Amygdala (tissue), 56 donors: ENCODE data around the gene BTBD7.

Experiments
- DNase-seq, 56 donors: peaks; one replicate each; lab custom pipeline; 2025; lab: John Stamatoyannopoulos, UW

BTBD7 gene

DNA sequence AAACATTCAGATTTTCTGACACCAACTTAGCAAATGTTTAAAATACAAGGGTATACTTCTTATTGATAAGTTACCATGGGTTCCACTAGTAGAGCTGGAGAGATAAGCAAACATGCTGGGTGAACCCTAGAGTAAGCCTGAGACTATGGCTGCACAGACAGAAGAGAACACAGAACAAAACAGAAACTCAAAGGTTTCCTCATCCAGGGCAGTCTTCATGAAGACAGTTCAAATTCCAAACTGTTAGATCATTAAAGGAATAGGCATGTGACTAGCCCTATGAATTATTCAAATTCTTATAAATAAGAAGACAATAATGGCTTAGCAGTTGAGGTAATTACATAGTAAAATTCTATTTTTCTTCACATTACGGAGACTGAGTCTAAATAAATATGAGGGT, 28.1 kb downstream of the BTBD7 start:
- no peak for DNase-seq

DNA sequence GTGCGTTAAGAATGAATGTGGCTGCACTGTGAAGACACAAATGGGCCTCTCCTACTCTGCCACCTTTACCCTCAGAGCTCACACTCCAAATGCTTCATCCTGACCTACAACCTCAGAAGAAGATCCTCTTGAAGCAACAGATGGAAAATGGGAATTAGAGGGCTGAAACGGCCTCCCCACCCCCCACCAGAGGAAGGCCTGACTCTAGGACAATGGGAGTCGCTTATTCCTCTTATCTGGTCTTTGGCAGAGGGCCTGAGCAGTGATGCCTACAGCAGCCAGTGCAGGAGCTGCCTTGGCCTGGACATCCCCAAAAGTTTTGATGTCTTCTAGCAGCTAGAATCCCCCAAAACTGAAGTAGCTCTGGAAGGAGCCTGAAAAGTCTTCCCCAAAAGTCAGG, 29.2 kb downstream of the BTBD7 start:
- DNase-seq: peak in 14 of 56 donors; percentile 4 to 44 (median 20)

DNA sequence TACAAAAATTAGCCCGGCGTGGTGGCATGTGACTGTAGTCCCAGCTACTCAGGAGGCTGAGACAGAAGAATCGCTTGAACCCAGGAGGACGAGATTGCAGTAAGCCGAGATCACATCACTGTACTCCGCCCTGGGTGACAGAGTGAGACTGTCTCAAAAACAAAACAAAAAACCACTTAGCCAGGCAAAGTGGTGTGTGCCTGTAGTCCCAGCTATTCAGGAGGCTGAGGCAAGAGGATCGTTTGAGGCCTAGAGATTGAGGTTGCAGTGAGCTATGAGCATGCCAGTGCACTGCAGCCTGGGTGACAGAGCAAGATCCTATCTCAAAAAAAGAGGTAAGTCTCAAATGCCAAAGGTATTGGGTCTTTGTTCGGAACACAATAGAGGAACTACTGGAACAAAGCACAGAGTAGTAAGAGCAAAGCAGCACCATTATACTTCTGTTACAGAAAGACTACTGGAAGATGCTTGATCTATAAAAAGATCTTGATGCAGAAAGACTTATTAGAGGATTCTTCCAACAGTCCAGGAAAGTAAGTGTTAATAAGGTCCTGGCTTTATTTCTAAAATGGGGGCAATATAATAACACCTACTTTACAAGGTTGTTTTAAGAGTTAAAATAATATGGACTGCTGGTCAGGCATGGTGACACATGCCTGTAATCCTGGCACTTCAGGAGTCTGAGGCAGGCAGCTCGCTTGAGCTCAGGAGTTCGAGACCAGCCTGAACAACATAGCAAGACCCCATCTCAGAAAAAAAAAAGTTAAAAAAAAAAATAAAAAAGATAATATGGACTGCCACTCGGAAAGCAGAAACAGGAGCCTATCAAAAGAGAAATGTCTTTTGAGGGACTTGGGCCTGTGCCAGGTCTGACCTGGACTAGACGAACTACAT, 29.9 kb downstream of the BTBD7 start:
- peak in 1 of 56 donors; percentile 8 for DNase-seq

DNA sequence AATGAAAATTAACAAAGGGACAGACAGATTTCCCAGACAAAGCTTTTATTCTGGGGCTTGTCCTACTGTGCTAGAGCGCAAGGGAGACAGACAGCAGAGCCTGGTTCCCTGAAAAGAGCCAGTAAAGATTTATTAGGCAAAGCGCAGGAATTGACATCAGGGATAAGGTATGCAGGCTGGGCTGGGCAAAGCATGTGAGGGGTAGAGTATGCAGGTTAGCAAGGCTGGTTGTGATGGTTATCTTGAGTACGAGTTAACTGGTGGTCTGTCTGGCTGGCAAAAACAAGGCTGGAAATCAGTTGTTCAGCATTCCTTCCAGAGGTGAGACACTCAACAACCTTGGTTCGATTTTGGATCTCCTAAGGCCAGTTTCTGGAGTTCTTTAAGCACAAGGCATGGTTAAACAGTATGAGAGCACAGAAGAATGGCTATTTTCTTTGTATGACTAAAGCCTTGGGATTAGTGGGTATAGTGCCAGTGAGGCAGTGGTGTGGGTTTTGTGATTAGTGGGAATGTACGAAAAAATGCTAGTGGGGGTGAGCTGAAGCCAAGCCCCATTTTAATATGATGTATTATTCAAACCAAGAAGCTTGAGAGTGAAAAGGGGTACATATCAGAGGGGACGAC, 30.9 kb downstream of the BTBD7 start:
- no peak for DNase-seq

DNA sequence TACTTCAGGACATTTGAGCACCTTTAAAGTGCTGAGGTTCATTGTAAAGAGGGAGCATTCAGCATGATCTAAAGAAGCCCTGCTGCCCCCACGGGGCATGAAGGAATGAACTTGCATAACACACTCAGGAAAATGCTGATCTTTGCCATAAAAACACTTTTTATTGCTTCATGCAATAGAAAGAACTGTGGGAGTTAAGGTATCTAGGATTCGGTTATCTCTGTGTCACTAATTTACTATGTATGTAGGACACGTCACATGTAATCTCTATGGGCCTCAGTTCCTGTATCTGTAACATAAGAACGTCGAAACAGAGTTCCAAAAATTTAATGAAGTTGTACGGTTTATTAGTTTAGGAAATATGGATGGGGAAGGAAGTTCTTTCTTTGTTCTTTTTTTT, 33.0 kb downstream of the BTBD7 start:
- no peak for DNase-seq

DNA sequence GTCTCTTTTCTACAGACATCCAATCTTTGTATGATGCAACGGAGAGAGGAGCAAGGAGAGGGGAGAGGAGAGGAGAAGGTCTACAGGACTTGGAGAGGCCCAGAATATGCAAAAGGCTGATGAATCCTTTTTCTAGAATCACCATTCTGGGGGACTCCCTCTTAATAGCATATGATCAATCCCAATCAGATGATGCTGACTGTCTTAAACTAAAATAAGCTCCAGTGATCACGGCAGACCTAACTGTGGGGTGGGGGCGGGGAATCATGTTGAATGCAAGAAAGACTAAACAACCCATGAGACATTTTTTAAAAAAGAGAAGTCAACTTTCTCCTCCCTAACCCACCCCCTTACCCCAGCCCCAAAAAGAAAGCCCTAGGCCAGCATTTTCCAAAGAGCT, 33.4 kb downstream of the BTBD7 start:
- DNase-seq: no peak

DNA sequence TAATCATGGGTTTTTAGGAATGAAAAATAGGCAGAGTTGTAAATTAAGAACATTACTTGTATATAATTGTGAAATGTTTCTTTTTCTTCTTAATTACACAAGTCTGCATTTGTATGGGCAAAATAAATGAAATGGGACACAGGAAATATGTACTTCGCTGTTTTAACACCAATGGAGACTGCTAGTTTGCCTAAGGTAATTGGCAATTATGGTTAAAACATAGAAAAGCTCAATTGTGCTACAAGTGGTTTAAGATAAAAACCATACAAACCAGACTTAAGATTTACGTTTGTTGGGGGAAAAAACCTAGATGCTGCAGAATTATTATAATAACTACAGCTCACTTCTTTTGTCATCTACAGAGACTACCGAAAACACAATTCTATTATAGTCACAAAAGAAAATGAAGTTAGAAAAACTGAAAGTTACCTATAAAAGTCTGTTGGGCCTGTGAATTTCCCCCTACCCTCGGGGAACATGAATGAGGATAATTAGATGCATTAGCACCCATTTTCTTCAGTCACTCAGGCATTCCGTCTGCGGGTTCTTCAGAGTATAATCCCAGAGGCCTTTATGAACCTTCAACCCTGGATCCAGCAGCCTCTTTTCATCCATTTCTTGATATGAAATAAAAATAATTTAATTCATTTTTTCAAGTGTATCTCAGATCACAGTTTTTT, 37.2 kb downstream of the BTBD7 start:
- DNase-seq: no peak

DNA sequence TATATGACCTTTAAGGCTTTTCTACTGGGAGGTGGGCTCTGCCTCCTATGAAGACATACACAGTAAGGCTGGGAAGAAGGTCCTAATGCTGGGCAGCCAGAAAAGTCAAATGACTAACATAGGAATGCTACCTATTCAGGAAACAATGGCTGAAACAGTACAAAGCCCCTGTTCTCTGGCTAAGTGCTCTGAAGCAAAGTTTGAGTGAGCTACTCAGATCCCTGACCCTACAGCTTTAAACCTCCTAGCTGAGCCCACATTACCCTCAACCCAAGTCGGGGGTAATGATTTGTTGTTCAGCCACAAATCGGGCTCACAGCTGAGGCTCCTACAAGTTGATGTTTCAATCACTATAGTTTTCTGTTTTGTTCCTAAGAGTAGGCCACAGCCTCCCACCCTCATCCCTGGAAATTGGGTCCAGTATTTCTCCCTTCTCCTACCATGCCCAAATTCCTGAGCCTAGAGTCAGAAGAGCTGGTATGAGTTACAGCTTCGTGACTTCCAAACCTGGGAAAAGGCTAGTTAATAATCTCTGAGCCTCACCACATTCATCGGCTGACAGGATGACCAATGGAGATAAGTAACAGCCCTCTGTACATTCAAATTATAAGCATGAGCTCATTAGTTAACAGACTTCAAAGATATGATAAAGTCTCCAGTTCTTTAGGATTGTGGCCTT, 46.5 kb downstream of the BTBD7 start:
- no peak for DNase-seq

DNA sequence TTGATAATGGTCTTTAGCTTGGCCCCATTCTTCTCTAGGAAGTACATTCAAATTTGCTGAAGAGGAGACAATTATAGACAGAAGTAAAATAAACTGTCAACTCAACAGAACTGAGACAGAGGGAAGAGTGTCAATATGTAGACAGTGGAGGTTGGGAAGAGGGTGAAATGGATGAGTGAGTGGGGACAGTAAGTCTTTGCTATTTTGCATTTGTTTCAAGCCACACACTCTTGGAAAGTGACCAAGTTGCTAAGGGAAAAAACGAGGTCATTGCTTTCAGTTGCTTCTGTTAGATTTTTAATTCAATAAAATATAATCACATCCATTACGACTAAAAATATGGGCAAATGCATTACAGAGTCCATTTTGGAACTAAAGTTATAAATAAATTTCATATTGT, 47.8 kb downstream of the BTBD7 start:
- no peak for DNase-seq

DNA sequence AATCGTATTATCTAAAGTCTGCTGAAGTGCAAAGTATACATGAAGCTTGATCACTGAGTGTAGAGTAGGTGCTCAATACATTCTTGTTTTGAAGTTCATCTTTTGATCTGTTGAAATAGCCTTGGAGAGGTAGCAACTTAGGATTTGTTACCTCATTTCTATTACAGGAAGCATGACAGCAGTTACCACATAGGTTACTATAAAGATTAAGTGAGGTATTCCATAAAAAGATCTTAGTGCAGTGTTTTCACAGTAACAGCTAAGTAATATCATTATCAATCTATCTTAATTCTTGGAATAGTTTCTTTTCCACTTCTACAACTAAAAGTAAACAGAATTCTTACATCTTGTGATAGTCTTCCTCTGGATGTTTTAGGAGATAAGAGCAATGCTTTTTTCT, 50.9 kb downstream of the BTBD7 start:
- DNase-seq: no peak

DNA sequence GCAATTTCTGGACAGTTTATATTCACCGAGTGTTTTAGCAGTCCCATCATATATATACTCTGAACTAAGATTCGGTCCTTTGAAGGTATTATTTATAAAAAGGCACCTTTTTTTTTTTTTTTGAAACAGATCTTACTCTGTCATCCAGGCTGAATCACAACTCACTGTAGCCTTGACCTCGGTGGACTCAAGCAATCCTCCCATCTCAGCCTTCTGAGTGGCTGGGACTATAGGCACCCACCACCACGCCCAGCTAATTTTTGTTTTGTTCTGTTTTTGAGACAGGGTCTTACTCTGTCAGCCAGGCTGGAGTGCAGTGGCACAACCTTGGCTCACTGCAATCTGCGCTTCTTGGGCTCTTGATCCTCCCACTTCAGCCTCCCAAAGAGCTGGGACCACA, 52.1 kb downstream of the BTBD7 start:
- DNase-seq: no peak

DNA sequence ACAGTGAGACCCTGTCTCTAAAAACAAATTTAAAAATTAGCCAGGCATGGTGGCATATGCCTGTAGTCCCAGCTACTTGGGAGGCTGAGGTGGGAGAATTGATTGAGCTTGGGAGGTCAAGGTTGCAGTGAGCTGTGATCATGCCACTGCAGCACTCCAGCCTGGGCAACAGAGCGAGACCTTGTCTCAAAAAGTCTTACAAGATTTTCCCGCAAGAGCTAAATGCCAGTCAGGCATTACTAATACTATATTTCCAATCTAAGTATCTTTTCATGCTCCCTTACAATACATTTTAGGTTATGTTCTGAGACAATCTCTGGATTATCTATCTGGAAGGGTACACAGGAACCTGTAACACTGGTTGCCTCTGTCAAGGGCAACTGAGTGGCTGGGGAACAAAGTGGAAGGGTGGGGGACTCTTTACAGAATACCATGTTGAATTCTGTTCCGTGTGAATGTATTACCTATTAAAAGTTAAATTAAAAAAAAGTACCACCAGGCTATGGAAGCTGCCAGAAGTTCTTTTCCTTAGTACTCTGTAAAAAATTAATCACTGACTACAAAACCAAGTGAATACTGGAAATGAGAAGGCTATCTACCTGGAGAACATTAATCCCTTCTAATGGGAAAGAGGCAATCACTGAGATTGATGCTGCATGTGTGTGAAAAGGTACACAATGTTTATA, 56.7 kb downstream of the BTBD7 start:
- DNase-seq: no peak

DNA sequence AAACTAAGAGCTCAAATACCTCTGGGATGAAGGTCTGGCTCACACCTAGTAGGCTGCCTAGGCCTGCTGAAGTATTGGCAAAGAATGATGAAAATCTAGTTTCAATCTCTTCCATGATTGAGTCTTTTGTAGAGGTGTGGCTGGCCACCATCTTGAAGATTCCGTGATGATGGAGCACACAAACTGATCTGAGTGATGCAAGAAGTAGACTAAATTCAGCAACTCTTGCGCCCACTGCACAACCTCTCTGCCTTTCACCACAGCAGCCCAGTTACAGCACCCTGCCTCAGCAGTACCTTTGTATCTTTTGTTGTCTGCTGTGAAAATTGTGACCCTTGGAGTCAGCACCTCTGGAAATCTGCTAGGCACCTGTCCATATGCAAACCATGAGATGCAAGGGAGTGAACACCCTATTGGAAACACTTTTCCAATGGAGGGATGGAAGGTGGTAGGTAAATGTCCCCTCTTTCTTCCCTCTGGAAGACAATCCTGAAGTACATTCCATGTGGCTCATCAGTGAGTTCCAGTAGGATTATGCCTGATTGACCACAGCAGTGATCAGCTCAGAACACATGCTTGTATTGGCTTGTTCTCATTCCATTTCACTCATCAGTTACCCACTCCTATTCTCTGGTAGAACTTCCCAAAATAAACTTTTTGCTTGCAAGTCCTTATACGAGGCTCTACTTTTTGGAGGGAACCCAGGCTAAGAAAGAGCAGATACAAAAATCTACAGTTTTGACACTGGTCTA, 58.6 kb downstream of the BTBD7 start:
- DNase-seq: no peak

DNA sequence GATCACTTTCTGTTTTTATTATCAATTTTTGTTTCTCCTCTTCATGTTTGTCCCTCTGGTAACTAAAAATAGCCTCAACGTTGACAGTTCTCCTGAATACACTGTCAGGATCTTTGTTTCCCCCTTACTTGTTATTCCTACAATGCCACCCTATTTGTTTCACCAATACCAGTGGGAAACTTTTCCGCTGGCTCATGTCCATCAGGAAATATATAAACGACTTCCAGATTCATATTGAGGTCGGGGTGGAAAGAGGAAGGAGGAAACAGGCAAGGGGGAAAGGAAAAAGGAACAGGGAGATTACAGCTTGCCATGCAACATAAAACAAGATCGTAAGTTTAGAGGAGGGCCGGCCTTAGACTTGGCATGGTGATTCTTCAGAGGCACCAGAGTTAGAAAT, 61.7 kb downstream of the BTBD7 start:
- no peak for DNase-seq

DNA sequence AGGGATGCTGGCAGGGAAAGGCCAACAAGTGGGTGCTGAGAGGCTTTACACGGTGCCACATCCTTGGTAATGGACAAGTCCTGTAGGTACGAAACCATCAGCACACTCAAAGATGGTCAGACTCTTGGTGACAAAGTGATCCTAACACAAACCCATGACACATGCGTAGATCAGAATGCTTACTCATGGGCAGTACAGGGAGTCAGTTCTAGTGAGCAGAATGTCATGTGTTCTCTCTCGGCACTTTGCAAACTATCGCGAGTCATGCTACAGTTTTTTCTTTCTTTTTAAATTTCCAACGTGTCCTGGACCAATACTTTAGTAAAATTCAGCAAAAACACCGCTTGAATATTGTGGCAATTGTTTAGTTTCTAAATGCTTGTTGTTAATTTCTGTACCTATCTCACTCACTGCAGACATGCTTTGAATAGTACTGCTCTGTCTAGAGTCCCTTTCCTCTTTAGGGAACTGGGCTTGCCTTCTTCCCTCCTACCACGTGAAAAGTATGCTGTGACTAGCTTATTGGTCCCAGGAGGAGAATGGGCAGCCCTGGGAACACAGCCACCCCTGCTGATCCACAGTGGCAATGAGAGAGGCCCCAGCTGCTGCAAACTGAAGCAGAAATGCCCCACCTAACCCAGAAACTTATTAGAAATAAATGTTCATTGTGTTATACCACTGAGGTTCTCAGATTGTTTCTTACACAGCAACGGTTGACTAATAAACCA, 63.3 kb downstream of the BTBD7 start:
- DNase-seq: peak in 48 of 56 donors; percentile 4 to 85 (median 55)

DNA sequence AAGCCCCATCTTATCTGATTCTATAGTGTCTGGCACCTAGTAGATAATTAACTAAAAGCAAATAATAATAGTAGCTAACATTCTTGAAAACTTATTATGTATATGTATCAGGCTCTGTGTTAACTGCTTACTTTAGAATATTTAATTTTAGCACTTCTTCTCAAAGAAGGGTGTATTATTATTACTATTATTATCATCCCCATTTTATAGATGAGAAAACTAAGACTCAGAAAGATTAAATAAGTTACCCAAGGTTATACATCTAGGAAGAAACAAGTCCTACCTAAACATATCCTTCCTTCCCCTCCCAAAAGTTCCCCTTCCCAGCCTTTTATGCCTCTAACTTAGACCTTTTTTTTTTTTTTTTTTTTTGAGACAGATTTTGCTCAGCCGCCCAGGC, 64.4 kb downstream of the BTBD7 start:
- no peak for DNase-seq

DNA sequence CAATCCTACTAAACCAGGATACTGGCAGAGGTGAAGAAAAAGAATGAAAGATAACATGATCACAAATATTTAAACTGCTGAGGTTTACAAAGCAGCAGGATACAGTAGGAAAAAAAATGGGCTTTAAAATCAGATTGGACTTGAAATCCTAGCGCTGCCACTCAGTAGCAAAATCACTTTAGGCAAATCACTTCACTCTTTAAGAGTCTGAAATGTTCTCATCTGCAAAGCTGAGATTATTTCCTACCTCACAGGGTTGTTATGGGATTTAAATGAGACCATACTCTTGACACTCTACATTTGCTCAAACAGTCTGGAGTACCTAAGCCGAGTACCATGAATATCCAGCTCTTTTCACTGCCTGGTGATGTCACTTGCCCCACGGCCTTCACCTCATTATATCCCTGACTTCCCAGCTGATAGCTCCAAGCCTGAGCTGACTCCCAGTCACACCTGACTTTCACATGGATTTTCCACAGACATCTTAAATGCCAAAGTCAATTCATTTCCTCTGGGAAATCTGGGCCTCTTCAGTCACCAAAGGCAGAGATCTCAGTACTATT, 65.6 kb downstream of the BTBD7 start:
- DNase-seq: no peak

DNA sequence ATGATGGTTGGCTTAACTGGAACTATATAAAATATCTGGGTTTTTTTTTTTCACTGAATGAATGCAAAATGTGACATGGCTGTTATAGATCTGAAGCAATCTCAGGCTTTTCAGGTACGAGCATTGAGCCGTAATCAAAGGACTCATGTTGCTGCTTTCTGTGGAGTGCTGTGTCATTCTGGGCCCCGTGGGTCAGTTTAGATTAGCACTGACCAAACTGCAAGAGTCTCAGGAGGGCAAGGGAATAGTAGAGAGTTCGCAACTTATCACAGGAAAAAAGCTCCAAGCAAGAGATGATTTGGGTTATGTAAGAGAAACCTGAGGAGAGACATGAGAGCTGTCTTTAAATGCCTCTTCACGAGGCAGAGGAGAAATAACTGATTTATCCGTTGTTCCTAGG, 66.7 kb downstream of the BTBD7 start:
- no peak for DNase-seq

DNA sequence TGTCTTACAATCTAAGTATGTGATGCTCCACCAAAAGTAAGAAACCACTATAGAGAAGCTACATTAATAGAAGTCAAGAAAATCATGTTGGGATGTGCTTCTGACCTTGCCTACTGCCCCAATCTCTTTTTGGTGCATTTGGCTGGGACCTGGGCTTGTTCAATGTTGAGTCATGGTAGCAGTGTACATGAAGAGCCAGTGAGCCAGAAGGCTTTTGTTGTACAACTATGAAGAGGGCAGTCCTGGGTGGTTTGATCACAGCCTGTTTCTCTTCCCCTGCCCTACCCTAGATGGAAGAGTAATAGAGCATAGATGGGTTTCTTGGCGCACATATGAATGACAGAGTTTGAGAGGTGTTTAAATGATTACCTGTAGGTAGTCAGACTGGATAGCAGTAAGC, 69.4 kb downstream of the BTBD7 start:
- DNase-seq: no peak
